ENCODE results near the gene KCNIP2. TPM values are rescaled to one million over a fixed set of nuclear protein-coding genes. Genes with fewer than 3 reads are reported as not detected.

The KCNIP2 gene
- total RNA-seq, 1 experiment from 2014 or later = 3.0 TPM

- H3K79me1 ChIP-seq (ENCODE audit: insufficient read depth, low read depth, low read length, poor library complexity, severe bottlenecking) = no peaks in the 10 kb centered on the region
- H2BK120ac ChIP-seq (ENCODE audit: low read depth, low read length, poor library complexity, severe bottlenecking) = no peak overlapping the region
- H3K9me3 ChIP-seq (ENCODE audit: control insufficient read depth, low read depth, low read length) = no peaks in the 10 kb centered on the region
- no peak overlapping the region for H3K27ac ChIP-seq (ENCODE audit: insufficient read length, low read depth, low read length)
- no peak for TF ChIP-seq CTCF (conservative IDR thresholded peaks at IDR 0.05)
- H3K36me3 Mint-ChIP-seq (ENCODE audit: insufficient read depth in 1 of 3, low read depth in 3 of 3) = peaks cover 0 to 4% (median 0%) of the 10 kb centered on the region in 3 experiments; a peak in 1 of 7 replicates
- no peak overlapping the region for H3K4ac ChIP-seq (ENCODE audit: low read depth, low read length)
- peaks cover 4% of the 10 kb centered on the region for H3K23me2 ChIP-seq (ENCODE audit: insufficient read length, low read depth, low read length, poor library complexity, severe bottlenecking)
- H3K79me2 ChIP-seq (ENCODE audit: insufficient read depth, low read length) = no peaks in the 10 kb centered on the region
- H3K4me1 ChIP-seq (ENCODE audit: insufficient read depth, low read length) = peaks cover 3% of the 10 kb centered on the region; the same call in 1 of the 2 replicates
- peak overlapping the region in 2 of 3 experiments; percentile 21 to 61; a peak in 4 of 7 replicates for H3K27ac Mint-ChIP-seq
- H3K56ac ChIP-seq (ENCODE audit: insufficient read length, low read depth, low read length) = no peak overlapping the region
- no peak overlapping the region for H2BK20ac ChIP-seq (ENCODE audit: low read depth, low read length, poor library complexity, severe bottlenecking)
- no peaks in the 10 kb centered on the region for H3K27me3 ChIP-seq (ENCODE audit: insufficient read depth, low read length)
- H4K5ac ChIP-seq (ENCODE audit: insufficient read length, low read depth, low read length) = no peak overlapping the region
- H4K91ac ChIP-seq (ENCODE audit: insufficient read length, low read depth, low read length) = no peak overlapping the region
- H2BK12ac ChIP-seq (ENCODE audit: insufficient read length, low read depth, low read length) = no peak overlapping the region
- peaks cover 22 to 32% of the 10 kb centered on the region in 2 experiments for H3K4me1 Mint-ChIP-seq
- no peaks in the 10 kb centered on the region for H3K9me3 Mint-ChIP-seq
- H2BK15ac ChIP-seq (ENCODE audit: low read depth, low read length) = no peak overlapping the region
- H2AK5ac ChIP-seq (ENCODE audit: insufficient read length, low read length) = no peak overlapping the region
- no peaks in the 10 kb centered on the region for H4K20me1 ChIP-seq (ENCODE audit: control insufficient read depth, insufficient read depth, insufficient read length)
- H3K27me3 Mint-ChIP-seq (ENCODE audit: low read depth) = peaks cover 9% of the 10 kb centered on the region
- H2BK5ac ChIP-seq (ENCODE audit: insufficient read length, low read length) = no peak overlapping the region
- H3K4me3 Mint-ChIP-seq = no peak overlapping the region
- no peak overlapping the region for H3K4me2 ChIP-seq (ENCODE audit: insufficient read depth, insufficient read length, low read length)
- H4K8ac ChIP-seq (replicated peaks; ENCODE audit: insufficient read length, low read depth, low read length) = no peak overlapping the region
- H3K14ac ChIP-seq (ENCODE audit: insufficient read depth, low read length) = no peak overlapping the region
- no peak overlapping the region for H3K9ac ChIP-seq (ENCODE audit: extremely low read depth, insufficient read length, low read length)
- H3K23ac ChIP-seq (ENCODE audit: insufficient read length, low read depth, low read length) = no peak overlapping the region
- no CpG with 5 or more reads among the region's 3 CpGs for WGBS (ENCODE audit: extremely low coverage, insufficient read length, low lambda C conversion rate)
- peak; percentile 48 for DNase-seq
- no peak overlapping the region for H3K18ac ChIP-seq (ENCODE audit: insufficient read length, low read depth, low read length)
- no peak overlapping the region for H2AFZ ChIP-seq (ENCODE audit: low read length)
- no peak overlapping the region for H3T11ph ChIP-seq (ENCODE audit: low read length)
These were observed 5.3 kb upstream of the KCNIP2 start for GRCh38 chr10:101848894-101849351.

Data from H9 (cell line).